Left forelimb (tissue), 1 donor: ENCODE results near the gene SERINC5.
"Not testable (repeated sequence)": the region's sequence is repeated elsewhere in the genome, so short reads cannot be mapped to it uniquely, and the experiment has no call there.

ENCODE experiments used
- DNase-seq: peaks from one replicate; pipeline ENCODE4 v3.0.0-alpha.2; 2018; ENCODE audit warnings: low spot score

Gene SERINC5

GRCh38 chr5:80170117-80170535 lies 85.7 kb downstream of the SERINC5 start:
- no peak for DNase-seq

- no peak for DNase-seq
These were observed 87.3 kb downstream of the SERINC5 start for GRCh38 chr5:80168388-80169028.

- DNase-seq = no peak
These were observed 90.4 kb downstream of the SERINC5 start for GRCh38 chr5:80165452-80165851.

- no peak for DNase-seq
These were observed 94.7 kb downstream of the SERINC5 start for GRCh38 chr5:80161165-80161564.

- DNase-seq = no peak
These were observed 95.6 kb downstream of the SERINC5 start for GRCh38 chr5:80160242-80160641.

GRCh38 chr5:80159133-80159815 lies 96.6 kb downstream of the SERINC5 start:
- DNase-seq = no peak

GRCh38 chr5:80156156-80156555 lies 99.7 kb downstream of the SERINC5 start:
- no peak for DNase-seq

GRCh38 chr5:80154749-80155148 lies 101.1 kb downstream of the SERINC5 start:
- DNase-seq = no peak

GRCh38 chr5:80154289-80154688 lies 101.6 kb downstream of the SERINC5 start:
- DNase-seq = not testable (repeated sequence)

GRCh38 chr5:80153586-80154126 lies 102.2 kb downstream of the SERINC5 start:
- no peak for DNase-seq

GRCh38 chr5:80152778-80153177 lies 103.1 kb downstream of the SERINC5 start:
- DNase-seq = no peak

GRCh38 chr5:80151890-80152289 lies 104.0 kb downstream of the SERINC5 start:
- no peak for DNase-seq

GRCh38 chr5:80150731-80151130 lies 105.1 kb downstream of the SERINC5 start:
- no peak for DNase-seq

GRCh38 chr5:80149161-80149609 lies 106.7 kb downstream of the SERINC5 start:
- DNase-seq = no peak

- no peak for DNase-seq
These were observed 108.6 kb downstream of the SERINC5 start for GRCh38 chr5:80147119-80147815.

GRCh38 chr5:80146046-80146445 lies 109.8 kb downstream of the SERINC5 start:
- no peak for DNase-seq

GRCh38 chr5:80143491-80143890 lies 112.4 kb downstream of the SERINC5 start:
- no peak for DNase-seq

- DNase-seq = no peak
These were observed 112.9 kb downstream of the SERINC5 start for GRCh38 chr5:80142996-80143395.

GRCh38 chr5:80141681-80142080 lies 114.2 kb downstream of the SERINC5 start:
- DNase-seq = no peak

GRCh38 chr5:80141147-80141671 lies 114.6 kb downstream of the SERINC5 start:
- DNase-seq = peak; percentile 81

GRCh38 chr5:80140496-80140895 lies 115.4 kb downstream of the SERINC5 start:
- DNase-seq = no peak

- no peak for DNase-seq
These were observed 116.3 kb downstream of the SERINC5 start for GRCh38 chr5:80139466-80139972.
